ENCODE results near the gene FAM217B. TPM values are rescaled to one million over a fixed set of nuclear protein-coding genes. Genes with fewer than 3 reads are reported as not detected.

FAM217B gene
- total and polyA plus RNA-seq, 2 donors (not counting 3 experiments of a cell fraction or from before 2014, with no cell fraction given): 2.7 to 8.2 TPM

- Histone ChIP-seq H3K9me1 (replicated peaks; ENCODE audit: control insufficient read depth, extremely low read depth, insufficient read depth, low read length) (no peaks in the 10 kb centered on the region), H3K79me2 (ENCODE audit: control insufficient read depth, insufficient read depth, low read length) (no peaks in the 10 kb centered on the region), H3K27ac (ENCODE audit: insufficient read depth, low read depth, low read length) (no peak overlapping the region), H3K4me1 (ENCODE audit: control insufficient read depth, extremely low read depth, insufficient read depth, low read length) (peaks cover 9% of the 10 kb centered on the region), H3K4me2 (ENCODE audit: insufficient read depth, low read length) (no peak overlapping the region), H2AFZ (ENCODE audit: low read depth, low read length) (no peak overlapping the region), H3K27me3 (ENCODE audit: control insufficient read depth in 2 of 2, insufficient read depth in 2 of 2, low read length in 2 of 2) (no peaks in the 10 kb centered on the region), H3K36me3 (ENCODE audit: control insufficient read depth in 2 of 2, extremely low read depth in 1 of 2, insufficient read depth in 2 of 2, low read length in 2 of 2) (peaks cover 5 to 8% of the 10 kb centered on the region in 2 experiments), H3K4me3 (replicated peaks in 1 of 3; ENCODE audit: insufficient read depth in 1 of 3, low read depth in 1 of 3, low read length in 3 of 3) (no peak overlapping the region), H4K20me1 (replicated peaks; ENCODE audit: control insufficient read depth, extremely low read depth, insufficient read depth, low read length) (no peaks in the 10 kb centered on the region), H3K9ac (replicated peaks; ENCODE audit: extremely low read depth, insufficient read depth, low read length) (no peak overlapping the region), H3K9me3 (replicated peaks; ENCODE audit: control insufficient read depth, insufficient read depth, low read length) (no peaks in the 10 kb centered on the region)
- FAIRE-seq (no peak), DNase-seq (ENCODE audit: low read depth, low spot score) (no peak)
- BruUV-seq (replicated peaks): no TSS peak
- CTCF ChIA-PET: interaction anchor here (1.7 to 2.9 kb wide), 3 partner anchors 11 to 1951 kb away, joined by 4 to 14 read pairs (median 9); partner anchors contain the start of gene SYCP2
- POLR2A ChIA-PET: no interaction called here
- dilution Hi-C loops (cut with MboI; ENCODE audit: extremely low pct_ligation_motif_present, low sequenced_read_pairs): no loop called here
- intact Hi-C loops (cut with micrococcal nuclease): loop anchor here (10.0 kb wide), 1 partner anchor 930 kb away; the partner anchor contains the start of gene TUBB1
- TF ChIP-seq MYC (IDR thresholded peaks at IDR 0.05; ENCODE audit: low read depth, low read length): no peak
- TF ChIP-seq EZH2 (IDR thresholded peaks at IDR 0.05; ENCODE audit: borderline replicate concordance, low read depth, low read length, severe bottlenecking): no peak
- TF ChIP-seq CTCF (IDR thresholded peaks at IDR 0.05; ENCODE audit: extremely low read depth in 1 of 2, insufficient read depth in 1 of 2, low read depth in 1 of 2, low read length in 2 of 2): no peak
- TF ChIP-seq POLR2A (IDR thresholded peaks at IDR 0.05; ENCODE audit: low read depth, low read length): no peak
- no peak for TF ChIP-seq POLR2AphosphoS5 (IDR thresholded peaks at IDR 0.05; ENCODE audit: insufficient read depth, low read depth, low read length)
- no peak for TF ChIP-seq FOS (IDR thresholded peaks at IDR 0.05; ENCODE audit: borderline replicate concordance, insufficient read depth, low read length)
- TF ChIP-seq GATA2 (IDR thresholded peaks at IDR 0.05; ENCODE audit: insufficient read depth, insufficient read length, low read depth, low read length): no peak
- TF ChIP-seq MAX (IDR thresholded peaks at IDR 0.05; ENCODE audit: insufficient read depth, insufficient read length): no peak
- TF ChIP-seq JUN (IDR thresholded peaks at IDR 0.05; ENCODE audit: borderline replicate concordance, insufficient read depth, insufficient read length, low read depth): no peak
Observed at GRCh38 chr20:59944726-59945125, 4.5 kb downstream of the FAM217B start.

Data from endothelial cell of umbilical vein (primary cell).